Kidney tubule cell (primary cell): ENCODE results near the gene STK32A.

Experiments
- DNase-seq: peaks from one replicate; pipeline ENCODE4 v3.0.0-alpha.2; 2018; ENCODE audit warnings: low spot score

The STK32A gene

GRCh38 chr5:147391781-147392180 is 157.0 kb downstream of the STK32A start:
- DNase-seq, result peak; percentile 91

- no peak for DNase-seq
These were observed 159.2 kb downstream of the STK32A start for GRCh38 chr5:147393874-147394672.

GRCh38 chr5:147396070-147396823 is 161.4 kb downstream of the STK32A start:
- no peak for DNase-seq

- no peak for DNase-seq
These were observed 162.8 kb downstream of the STK32A start for GRCh38 chr5:147397616-147398015.

DNA sequence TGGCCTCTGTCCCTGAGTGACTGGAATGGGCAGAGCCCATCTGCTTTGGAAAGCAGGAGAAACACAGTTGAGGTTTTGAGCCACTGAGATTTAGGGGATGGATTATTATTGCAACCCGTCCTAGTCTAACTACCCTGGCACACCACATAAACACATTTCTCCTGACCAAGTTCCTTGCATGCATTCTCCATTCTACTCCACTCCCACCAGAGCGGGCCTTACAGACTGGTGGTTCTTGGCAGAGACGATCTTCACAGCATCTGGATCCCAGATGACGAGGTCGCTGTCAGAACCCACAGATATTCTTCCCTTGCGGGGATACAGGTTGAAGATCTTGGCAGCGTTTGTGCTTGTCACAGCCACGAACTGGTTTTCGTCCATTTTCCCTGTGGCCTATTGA is 164.0 kb downstream of the STK32A start:
- DNase-seq, result no peak

GRCh38 chr5:147400126-147400809 is 165.4 kb downstream of the STK32A start:
- no peak for DNase-seq

DNA sequence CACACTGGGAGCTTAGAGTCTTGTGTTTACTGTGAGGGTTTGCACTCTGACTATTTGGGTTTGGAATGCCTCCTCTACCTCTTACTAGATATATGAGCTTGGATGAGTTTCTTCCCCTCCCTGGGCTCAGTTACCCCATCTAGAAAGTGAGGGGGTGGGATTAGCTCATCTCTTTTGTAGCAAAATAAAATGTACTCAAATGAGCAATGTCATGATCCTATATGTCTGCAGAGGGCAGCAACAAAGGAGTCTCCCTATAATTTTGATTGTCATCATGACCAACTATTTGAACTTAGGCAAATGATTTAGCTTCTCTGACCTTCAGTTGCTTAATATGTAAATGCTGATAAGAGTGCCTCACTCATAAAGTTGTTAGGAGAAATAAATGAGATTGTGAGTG is 166.1 kb downstream of the STK32A start:
- no peak for DNase-seq

DNA sequence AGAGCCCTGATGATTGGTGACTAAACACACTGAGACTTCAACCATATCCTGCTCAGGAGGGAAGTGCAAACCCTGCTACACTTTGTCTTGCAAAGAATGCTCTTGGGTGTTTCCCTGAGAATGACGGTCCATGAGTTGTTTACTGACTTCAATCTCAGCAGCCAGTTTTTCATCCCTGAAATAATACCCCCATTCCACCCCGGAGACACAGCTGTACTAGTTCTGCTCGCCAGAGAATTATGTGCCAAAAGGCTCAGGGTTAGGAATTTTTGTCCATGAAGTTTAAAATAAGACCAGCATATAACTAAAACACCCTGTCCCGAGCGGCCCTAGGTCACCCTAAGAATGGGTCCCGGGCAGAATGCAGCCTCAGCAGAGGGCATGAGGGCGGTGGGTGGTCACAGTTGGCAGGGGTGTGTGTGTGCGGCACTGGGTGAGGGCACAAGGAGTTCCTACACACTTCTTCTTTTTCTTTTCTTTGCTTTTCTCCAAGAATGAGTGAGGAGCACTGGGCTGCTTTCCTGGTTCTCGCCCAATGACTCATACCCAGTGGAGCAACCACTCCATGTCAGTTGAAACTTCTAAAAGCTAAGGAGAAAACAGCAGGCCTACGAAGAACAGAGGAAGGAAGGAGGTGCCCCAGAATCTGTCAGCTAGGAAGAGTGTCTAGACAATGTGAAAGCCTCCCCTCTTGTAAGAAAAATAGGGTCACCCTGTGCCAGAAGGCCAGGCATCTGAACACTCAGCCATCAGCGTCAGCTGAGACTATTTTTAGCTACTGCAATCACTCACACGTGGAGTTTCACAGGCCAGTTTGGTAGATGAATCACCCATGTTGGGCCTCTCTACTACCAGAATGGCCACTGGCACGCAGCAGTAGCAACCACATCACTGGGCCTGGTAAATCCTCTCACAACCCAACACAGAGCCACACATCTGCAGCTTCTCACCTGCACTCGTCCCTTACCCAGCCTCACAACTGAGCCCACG is 169.1 kb downstream of the STK32A start:
- peak; percentile 95 for DNase-seq

DNA sequence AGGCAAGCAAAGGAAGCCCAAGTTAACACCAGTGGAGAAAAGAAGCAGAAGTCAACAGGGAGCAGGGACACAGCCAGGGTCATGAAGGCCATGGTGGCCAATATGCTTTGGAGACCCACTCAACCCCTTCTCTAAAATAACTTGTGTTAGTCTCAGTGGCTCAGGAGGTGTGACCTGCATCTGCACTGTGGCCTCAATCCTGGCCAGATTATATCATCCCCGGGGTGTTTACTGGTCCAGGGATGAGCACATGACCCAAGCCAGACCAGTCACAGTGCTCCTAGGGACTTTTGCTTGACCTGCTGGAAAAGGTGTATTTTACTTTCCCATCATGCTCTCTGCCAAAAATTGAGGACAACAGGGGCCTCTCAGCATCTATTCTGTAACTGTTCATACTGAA is 169.9 kb downstream of the STK32A start:
- no peak for DNase-seq

- DNase-seq, result no peak
These were observed 171.8 kb downstream of the STK32A start for GRCh38 chr5:147406636-147407035.

GRCh38 chr5:147407094-147407681 is 172.4 kb downstream of the STK32A start:
- peak; percentile 46 for DNase-seq

- no peak for DNase-seq
These were observed 174.2 kb downstream of the STK32A start for GRCh38 chr5:147408980-147409379.

DNA sequence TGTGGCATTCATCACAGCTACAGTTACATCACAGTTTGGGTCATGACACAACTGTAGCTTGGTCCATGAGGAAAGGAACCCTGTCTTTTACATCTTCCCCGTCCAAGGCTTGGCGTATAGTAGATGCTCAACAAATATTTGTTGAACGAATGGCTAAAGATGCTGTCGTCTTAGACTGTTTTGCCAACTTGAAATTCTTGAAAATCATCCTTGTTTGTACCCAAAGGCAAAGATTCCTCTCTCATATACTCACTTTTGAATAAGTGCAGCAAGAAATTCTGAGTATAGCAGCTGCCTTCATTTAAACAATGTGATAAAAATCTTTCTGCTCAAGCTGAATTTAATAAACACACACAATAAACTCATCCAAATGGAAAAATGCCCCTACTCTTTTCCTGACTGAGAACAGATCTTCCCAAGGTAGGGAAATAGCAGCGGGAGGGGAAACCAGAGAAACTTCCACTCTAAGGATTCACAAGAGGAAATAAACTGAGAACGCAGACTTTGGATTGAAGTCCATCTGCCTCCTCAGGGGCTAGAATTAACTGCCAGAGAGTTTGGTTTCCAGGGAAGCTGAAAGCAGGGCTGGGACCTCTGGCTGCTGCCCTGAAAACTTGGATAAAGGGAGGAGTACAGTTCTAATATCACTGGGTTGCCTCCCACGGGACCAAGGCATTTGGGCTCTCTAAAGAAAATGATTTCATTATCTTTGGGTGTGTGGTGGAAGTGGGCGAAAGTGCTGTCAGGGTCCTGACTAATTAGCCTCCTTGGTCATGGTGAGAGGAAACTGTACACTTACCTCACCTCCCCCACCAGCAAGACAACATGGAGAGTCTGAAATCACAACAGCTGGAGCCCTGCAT is 175.9 kb downstream of the STK32A start:
- DNase-seq, result no peak

DNA sequence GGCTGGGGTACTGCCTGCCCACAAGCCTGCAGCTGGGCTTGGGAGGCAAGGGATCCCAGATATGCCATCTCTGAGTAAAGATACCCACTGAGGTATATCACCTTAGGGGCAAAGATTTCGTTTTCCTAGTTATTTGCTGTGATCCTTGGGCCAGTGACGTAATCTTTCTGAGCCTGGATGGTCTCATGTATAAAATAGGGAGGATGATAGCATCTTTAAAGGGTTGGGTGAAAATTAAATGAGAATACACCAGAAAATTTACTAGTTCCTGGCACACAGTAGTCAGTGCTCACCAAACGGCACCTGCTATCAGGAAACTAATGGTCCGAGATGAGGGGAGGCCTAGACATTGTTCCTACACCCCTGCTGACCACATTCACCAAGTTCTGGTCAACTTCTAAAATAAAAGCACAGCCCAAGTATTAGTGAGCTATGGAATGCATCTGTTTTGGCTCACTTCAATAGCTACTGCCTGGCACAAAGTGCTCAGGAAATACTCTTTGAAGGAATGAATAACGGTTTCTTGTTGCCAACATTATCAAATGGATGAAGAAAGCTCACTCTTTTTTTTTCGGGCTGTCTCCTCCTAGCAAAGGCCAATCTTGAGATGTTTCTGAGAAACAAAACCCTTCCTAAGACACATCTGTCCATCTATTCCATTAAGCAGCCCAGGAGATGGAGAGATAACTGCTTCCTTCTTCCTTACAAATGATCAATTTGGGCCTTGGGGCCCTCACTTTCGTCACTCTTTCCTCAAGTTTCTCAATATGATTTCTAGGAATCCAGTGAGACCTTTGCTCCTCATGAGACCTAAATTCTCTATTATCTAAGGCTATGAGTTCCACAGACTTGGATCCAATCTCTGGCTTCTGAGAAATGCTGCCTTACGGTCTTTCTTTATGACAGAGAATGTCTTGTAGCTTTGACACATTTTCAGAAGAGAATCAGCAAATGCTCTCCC is 176.8 kb downstream of the STK32A start:
- DNase-seq, result no peak

GRCh38 chr5:147412561-147412960 is 177.7 kb downstream of the STK32A start:
- no peak for DNase-seq

DNA sequence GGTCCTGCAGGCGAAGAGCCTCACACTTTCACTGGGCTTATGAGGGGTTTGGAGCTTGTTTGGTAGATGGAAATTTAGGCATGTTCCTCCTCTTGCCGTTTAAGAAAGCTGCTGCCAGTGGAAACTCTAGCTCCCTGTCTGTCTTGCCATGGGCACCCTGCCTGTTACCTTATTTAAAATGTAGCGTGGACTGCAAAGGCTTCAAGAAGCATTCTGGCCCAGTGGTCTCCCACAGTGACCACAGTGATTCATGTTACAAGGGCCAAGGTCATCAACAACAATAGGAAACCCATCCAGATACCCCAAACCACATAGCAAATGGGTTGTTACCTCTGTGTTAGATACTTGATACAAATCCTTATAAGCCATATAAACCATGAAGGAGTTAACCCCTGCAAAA is 178.4 kb downstream of the STK32A start:
- DNase-seq, result no peak

GRCh38 chr5:147415651-147416050 is 180.8 kb downstream of the STK32A start:
- DNase-seq, result no peak

DNA sequence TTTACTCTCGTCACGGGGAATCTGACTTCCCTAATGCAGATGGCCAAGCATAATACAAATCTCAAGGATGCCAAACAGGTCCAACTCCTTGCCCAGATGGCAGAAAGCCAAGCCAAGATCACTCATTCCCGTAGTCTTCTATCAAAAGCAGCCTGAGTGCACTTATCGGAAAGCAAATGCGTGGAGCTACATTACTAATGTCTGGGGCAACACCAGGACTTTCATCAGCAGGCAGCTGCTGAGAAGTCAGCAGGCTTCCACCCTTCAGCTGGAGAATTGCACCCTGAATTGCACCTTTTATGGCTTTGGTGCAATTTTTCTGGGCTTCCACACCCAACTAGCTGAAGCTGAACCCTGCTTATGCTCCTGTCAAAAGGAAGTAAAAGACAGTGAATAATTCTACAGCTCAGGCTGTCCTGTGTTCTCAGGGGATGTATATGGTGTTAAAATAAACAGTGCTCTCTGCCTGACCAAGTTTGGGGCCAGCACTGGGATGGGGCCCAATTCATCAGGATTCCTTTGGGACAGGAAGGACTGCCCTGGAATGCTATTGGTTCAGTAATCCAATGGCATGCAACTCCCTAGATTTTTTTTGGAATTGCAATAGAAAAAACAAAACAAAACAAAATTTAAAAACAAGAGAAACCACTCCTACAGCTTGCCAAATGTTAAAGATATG is 182.4 kb downstream of the STK32A start:
- DNase-seq, result peak; percentile 31
